Measurements from ENCODE around the gene VIPR1.

DNA sequence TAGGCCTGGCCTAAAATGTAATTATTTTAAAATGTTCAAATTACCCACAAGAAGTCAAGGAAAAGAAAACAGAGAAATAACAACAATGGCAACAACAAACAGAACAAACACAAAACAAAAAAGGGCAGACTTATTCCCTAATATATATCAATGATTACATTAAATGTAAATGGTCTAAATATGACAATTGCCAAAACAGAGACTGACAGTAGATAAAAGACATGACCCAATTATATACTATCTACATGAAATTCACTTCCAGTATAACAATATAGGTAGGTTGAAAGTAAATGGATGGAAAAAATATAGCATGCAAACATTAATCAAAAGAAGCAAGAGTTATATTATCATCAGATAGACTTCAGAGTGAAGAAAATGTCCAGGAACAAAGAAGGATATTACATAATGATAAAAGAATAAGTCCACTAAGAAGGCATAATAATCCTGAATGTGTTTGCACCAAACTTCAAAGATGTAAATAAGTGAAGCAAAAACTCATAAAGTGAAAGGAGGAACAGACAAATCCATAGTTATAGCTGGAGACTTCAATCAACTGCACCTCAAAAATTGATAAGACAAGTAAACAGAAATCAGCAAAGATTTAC, 72.8 kb downstream of the VIPR1 start:
- TF ChIP-seq ZNF169 (tag by site-specific recombination; IDR thresholded peaks at IDR 0.05) = no peak
- TF ChIP-seq, protein P1, sequence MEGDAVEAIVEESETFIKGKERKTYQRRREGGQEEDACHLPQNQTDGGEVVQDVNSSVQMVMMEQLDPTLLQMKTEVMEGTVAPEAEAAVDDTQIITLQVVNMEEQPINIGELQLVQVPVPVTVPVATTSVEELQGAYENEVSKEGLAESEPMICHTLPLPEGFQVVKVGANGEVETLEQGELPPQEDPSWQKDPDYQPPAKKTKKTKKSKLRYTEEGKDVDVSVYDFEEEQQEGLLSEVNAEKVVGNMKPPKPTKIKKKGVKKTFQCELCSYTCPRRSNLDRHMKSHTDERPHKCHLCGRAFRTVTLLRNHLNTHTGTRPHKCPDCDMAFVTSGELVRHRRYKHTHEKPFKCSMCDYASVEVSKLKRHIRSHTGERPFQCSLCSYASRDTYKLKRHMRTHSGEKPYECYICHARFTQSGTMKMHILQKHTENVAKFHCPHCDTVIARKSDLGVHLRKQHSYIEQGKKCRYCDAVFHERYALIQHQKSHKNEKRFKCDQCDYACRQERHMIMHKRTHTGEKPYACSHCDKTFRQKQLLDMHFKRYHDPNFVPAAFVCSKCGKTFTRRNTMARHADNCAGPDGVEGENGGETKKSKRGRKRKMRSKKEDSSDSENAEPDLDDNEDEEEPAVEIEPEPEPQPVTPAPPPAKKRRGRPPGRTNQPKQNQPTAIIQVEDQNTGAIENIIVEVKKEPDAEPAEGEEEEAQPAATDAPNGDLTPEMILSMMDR (tag by site-specific recombination; IDR thresholded peaks at IDR 0.05) = no peak
- TF ChIP-seq FEZF1 (tag by site-specific recombination; IDR thresholded peaks at IDR 0.05) = no peak
- TF ChIP-seq, protein P2, sequence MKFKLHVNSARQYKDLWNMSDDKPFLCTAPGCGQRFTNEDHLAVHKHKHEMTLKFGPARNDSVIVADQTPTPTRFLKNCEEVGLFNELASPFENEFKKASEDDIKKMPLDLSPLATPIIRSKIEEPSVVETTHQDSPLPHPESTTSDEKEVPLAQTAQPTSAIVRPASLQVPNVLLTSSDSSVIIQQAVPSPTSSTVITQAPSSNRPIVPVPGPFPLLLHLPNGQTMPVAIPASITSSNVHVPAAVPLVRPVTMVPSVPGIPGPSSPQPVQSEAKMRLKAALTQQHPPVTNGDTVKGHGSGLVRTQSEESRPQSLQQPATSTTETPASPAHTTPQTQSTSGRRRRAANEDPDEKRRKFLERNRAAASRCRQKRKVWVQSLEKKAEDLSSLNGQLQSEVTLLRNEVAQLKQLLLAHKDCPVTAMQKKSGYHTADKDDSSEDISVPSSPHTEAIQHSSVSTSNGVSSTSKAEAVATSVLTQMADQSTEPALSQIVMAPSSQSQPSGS (tag by site-specific recombination; IDR thresholded peaks at IDR 0.05; ENCODE audit: low read depth) = no peak
- TF ChIP-seq ZNF24 (tag by site-specific recombination; IDR thresholded peaks at IDR 0.05) = no peak
- TF ChIP-seq, protein P3, sequence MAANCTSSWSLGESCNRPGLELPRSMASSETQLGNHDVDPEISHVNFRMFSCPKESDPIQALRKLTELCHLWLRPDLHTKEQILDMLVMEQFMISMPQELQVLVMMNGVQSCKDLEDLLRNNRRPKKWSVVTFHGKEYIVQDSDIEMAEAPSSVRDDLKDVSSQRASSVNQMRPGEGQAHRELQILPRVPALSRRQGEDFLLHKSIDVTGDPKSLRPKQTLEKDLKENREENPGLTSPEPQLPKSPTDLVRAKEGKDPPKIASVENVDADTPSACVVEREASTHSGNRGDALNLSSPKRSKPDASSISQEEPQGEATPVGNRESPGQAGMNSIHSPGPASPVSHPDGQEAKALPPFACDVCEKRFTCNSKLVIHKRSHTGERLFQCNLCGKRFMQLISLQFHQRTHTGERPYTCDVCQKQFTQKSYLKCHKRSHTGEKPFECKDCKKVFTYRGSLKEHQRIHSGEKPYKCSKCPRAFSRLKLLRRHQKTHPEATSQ (tag by site-specific recombination; IDR thresholded peaks at IDR 0.05) = no peak
- TF ChIP-seq ZNF830 (tag by site-specific recombination; IDR thresholded peaks at IDR 0.05; ENCODE audit: low read depth) = no peak
